Measurements from ENCODE around the gene ZFYVE21.

DNA sequence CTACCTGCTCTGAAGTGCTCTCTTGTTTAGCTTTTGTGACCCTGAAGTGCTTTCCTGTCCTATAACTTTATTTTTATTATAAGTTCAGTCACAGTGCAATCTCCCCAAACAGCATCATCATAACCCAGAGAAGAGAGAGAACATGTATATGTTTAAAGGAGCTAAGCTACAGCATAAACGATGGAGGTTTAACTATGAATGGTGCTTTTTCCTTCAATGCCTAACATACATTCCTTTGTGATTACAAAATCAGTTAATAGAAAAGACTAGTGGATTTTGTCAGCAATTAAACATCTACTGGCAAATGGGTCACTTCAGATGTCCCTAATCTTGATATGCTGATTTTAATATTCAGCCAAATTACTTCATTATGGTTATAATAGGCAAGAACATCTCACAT is 46.4 kb downstream of the ZFYVE21 start:
- TF ChIP-seq, protein P1, sequence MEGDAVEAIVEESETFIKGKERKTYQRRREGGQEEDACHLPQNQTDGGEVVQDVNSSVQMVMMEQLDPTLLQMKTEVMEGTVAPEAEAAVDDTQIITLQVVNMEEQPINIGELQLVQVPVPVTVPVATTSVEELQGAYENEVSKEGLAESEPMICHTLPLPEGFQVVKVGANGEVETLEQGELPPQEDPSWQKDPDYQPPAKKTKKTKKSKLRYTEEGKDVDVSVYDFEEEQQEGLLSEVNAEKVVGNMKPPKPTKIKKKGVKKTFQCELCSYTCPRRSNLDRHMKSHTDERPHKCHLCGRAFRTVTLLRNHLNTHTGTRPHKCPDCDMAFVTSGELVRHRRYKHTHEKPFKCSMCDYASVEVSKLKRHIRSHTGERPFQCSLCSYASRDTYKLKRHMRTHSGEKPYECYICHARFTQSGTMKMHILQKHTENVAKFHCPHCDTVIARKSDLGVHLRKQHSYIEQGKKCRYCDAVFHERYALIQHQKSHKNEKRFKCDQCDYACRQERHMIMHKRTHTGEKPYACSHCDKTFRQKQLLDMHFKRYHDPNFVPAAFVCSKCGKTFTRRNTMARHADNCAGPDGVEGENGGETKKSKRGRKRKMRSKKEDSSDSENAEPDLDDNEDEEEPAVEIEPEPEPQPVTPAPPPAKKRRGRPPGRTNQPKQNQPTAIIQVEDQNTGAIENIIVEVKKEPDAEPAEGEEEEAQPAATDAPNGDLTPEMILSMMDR (IDR thresholded peaks at IDR 0.05; ENCODE audit: low read depth, low read length, poor library complexity, severe bottlenecking) = no peak
- no peak for TF ChIP-seq EZH2phosphoT487 (IDR thresholded peaks at IDR 0.05; ENCODE audit: borderline replicate concordance, low read length)

Data from DOHH2 (cell line).